ENCODE results near the gene SFTPA1.
"Not testable (repeated sequence)": the region's sequence is repeated elsewhere in the genome, so short reads cannot be mapped to it uniquely, and the experiment has no call there.

Gene SFTPA1

GRCh38 chr10:79610601-79611191 is at the start of gene SFTPA1:
Gene SFTPA1, plus strand, starts transcription at chr10:79610939. Its CDS starts 887 bp downstream, at chr10:79611826.
- no peak for DNase-seq (ENCODE audit: low read depth)

DNA sequence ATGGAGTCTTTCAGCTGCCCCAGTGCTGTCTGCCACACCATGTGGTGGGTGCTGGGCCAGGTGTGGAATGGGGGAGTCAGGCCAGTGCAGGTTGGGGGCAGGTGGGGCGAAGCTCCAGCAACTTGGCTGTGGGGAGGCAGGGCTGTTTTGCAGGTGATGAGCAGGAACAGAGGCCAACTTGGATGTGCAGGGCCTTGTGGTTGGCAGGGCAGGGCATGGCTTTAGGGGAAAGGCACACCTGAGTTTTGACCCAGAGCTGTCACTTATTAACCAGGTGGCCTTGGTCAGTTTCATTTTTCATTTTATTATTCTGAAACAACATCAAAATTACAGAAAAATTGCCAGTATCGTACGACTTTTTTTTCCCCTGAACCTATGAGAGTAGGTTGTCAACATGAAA is 49.5 kb upstream of the SFTPA1 start:
- no peak for DNase-seq (ENCODE audit: low read depth)

DNA sequence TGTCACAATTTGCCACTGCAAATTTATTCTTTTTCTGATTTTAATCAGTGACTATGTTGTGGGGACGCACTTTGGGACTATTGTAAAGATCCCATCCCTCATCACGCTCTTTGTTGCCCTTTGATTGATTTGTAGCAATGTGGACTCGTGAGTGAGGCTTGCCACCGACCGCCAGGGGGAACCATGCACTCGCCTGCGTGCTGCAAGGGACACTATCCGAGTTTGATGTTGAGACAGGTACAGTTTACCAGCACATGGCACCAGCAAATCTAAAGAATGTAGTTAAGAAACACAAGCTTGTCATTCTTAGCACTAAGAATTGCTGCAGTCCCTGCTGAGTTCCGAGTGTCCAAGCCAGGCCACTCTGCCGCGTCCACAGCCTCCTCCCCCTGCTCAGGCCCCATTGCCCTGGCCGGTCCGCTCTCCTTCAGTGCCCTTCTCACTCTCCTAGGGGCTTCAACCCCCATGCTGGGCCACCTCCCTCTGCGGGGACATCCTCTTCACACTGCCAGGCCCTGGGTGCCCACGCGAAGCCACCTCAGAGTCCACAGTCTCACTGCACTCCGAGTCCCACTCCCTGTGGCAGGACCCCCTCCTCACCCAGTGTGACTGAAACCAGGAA is 48.5 kb upstream of the SFTPA1 start:
- peak; percentile 37 for DNase-seq (ENCODE audit: low read depth)

DNA sequence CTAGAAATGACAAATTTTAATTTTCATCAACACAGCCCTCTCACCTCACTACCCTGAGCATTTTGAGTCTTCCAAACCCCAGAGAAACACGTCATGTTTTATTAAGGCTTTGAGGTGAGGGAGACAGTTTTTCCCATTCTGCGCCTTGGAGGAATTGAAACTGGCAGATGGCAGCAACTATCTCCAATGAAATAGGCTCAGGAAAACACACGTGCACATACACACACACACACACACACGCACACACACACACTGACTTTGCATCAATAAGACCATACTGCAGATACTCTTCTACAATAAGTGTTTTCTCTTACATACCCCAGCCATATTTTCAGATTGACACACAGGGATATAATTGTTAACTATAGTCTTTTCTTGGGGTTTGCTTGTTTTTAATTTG is 47.3 kb upstream of the SFTPA1 start:
- DNase-seq (ENCODE audit: low read depth) = no peak

DNA sequence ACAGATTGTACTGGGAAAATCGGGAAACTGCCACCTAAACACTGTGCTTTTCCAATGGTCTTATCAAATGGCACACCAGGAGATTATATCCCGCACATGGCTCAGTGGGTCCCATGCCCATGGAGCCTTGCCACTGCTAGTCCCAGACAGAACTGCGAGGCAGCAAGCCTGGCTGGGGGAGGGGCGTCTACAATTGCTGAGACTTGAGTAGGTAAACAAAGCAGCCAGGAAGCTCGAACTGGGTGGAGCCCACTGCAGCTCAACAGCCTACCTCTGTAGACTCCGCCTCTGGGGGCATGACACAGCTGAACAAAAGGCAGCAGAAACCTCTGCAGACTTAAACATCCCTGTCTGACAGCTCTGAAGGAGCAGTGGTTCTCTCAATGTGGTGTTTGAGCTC is 40.1 kb upstream of the SFTPA1 start:
- not testable (repeated sequence) for DNase-seq (ENCODE audit: low read depth)

DNA sequence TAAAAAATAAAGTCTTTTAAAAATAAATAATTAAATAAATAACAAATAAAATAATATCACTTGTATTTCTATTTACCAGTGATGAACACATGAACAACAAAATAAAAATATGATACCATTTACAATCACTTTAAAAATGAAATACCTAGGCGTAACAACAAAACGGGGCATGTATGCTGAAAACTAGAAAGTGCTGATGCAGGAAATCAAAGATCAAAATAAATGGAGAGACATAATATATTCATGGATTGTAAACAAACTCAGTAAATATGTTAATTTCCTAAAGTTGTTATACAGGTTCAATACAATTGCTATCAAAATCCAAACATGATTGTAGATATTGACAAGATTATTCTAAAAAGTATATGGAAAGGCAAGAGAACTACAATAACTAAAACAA is 31.4 kb upstream of the SFTPA1 start:
- no peak for DNase-seq (ENCODE audit: low read depth)

DNA sequence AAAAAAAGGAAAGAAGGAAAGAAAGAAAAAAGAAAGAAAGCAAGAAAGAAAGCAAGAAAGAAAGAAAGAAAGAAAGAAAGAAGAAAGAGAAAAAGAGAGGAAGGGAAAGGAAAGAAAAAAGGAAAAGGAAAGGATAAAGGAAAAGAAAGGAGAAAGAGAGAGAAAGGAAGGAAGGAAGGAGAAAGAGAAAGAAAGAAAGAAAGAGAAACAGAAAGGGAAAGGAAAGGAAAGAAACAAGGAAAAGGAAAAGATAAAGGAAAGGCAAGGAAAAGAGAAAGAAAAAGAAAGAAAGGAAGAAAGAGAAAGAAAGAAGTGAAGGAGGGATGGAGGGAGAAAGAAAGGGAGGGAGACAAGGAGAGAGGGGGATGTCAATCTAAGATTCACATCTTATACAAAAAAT is 29.7 kb upstream of the SFTPA1 start:
- DNase-seq (ENCODE audit: low read depth) = no peak

- no peak for DNase-seq (ENCODE audit: low read depth)
Measured at GRCh38 chr10:79582096-79582495, 28.6 kb upstream of the SFTPA1 start.

GRCh38 chr10:79582954-79583353 is 27.8 kb upstream of the SFTPA1 start:
- not testable (repeated sequence) for DNase-seq (ENCODE audit: low read depth)

- DNase-seq (ENCODE audit: low read depth) = no peak
Measured at GRCh38 chr10:79583488-79584024, 27.2 kb upstream of the SFTPA1 start.

- no peak for DNase-seq (ENCODE audit: low read depth)
Measured at GRCh38 chr10:79585870-79586527, 24.7 kb upstream of the SFTPA1 start.

DNA sequence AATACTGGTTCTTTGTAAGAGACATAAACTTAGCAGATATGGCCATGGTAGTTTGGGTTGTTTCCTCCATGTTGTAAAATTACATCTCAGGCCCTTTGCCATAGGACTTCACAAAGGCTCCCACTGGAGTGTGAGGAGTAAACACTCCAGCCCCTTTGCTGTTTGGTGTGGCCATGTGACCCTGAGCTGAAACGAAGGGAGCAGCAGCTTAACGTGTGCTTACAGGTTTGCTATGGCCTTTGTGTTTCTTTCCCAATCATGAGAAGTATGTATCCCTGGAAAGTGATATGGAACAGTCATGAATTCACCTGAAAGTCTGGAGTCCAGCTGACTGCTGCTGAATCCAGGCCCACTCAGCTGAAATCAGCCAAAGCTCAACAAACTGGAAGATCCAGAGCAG is 23.8 kb upstream of the SFTPA1 start:
- DNase-seq (ENCODE audit: low read depth) = no peak

DNA sequence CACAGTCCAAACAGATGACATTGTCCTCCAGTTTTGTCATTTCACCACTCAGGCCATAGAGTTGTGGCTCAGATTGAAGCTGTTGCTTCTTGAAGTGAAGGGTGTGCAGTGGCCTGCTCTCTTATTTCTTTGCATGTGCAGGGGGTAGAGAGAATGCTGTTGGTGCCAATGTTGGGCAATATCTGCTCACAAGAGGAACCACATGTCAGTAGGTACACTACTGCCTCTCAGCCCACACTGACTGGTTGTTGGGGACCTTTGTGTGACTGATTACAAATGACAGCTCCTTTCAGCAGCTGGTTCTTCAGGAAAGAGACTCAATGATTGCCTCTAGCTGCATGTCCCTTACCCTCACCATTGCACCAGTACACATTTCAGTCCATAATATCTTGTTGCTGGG is 21.9 kb upstream of the SFTPA1 start:
- no peak for DNase-seq (ENCODE audit: low read depth)

- DNase-seq (ENCODE audit: low read depth) = no peak
Measured at GRCh38 chr10:79593377-79593776, 17.4 kb upstream of the SFTPA1 start.

DNA sequence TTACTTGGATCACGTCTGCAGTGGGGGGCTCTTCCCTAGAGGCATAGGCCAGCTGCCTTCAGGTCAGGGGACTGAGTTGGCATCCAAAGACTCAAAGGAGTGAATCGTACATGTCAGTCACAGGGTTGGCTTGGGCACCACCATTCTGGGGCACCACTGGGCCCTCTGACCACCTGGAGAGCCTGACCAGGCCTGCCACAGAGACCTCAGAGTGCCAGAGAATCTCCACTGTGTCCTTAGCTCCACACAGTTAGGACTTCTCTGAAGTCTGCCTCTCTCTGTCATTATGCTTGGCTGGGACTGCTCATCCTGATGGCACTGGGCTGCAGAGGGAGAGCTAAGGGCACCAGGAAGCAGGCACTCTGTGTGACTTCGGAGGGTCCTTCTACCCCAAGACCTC is 16.2 kb upstream of the SFTPA1 start:
- DNase-seq (ENCODE audit: low read depth) = not testable (repeated sequence)

- no peak for DNase-seq (ENCODE audit: low read depth)
Measured at GRCh38 chr10:79595510-79595909, 15.2 kb upstream of the SFTPA1 start.

DNA sequence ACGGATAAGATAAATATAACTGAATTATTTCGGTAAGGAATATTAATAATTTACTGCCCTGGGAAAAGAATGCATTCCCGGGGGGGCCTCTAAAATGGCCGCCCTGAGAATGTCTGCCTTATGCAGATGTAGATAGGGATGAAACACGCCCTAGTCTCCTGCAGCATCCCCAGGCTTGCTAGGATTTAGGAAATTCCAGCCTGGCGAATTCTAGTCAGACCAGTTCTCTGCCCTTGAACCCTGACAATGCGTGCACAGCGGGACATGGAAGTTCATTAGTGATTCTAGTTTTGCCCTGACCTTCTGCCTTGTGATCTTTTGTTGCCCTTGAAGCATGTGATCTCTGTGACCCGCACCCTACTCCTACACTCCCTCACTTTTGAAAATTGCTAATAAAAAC is 11.1 kb upstream of the SFTPA1 start:
- not testable (repeated sequence) for DNase-seq (ENCODE audit: low read depth)

DNA sequence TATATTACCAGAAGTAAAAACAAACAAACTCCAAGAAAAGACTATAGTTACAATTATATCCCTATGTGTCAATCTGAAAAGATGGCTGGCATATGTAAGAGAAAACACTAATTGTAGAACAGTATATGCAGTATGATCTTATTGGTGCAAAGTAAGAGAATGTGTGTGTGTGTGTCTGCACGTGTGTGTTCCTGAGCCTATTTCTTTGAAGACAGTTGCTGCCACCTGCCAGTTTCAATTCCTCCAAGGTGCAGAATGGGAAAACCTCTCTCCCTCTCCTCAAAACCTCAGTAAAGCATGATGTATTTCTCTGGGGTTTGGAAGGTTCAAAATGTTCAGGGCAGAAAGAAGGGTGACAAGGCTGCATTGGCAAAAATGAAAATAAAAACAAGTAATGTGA is 8.8 kb upstream of the SFTPA1 start:
- DNase-seq (ENCODE audit: low read depth) = no peak

DNA sequence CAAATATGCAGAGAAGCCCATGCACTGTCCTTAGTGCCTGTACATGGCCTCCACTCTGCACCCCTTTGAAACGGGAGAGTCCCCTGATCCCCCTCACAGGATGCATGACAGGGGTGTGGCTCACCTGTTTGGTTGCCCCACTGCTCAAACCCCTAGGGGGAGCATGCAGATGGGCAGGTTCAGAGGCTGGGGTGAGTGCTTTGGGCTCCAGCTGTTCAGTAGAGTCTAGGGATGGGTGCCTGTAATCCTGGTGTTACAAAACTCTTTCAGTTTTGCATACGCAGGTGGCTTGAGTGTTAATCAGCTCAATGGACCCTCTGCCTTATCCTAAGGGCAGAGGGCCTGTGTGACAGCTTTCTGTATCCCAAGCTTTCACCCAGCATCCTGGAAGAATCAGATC is 7.8 kb upstream of the SFTPA1 start:
- no peak for DNase-seq (ENCODE audit: low read depth)

DNA sequence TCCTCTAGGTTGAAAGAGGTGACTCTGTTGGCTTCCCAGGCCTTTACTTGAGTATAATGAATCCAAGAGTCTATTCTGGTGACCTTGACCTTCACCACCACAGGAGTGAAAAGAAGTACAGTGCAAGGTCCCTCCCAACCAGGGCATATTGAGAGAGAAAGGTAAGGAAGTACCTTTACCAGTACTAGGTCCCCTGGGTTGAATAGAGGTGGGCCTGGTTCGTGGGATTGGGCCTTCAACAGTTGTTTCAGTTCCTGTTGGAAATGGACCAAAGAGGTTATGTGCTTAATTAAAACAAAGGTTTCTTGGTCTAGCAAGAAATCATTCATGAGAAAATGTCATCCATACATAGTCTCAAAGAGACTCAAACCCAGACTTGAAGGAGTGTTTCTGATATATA is 6.4 kb upstream of the SFTPA1 start:
- no peak for DNase-seq (ENCODE audit: low read depth)

DNA sequence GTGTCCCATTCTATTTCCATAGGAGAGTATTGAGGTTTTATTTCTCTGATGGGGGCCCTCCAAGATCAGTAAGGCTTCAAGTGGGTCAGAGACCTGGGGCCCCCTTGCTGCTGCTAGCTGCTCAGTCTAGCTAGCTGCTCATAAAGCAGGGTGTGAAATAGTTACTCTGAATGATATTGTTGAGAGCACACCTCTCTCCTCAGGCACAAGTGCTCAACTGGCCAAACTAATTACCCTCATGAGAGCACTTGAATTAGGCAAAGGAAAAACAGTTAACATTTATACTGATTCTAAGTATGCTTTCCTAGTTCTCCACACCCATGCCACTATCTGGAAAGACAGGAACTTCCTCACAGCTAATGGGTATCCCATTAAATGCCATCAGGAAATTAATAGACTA is 5.4 kb upstream of the SFTPA1 start:
- DNase-seq (ENCODE audit: low read depth) = no peak

GRCh38 chr10:79608505-79609375 is 2.0 kb upstream of the SFTPA1 start:
- DNase-seq (ENCODE audit: low read depth) = peak; percentile 2

Measured in fibroblast of the conjunctiva (primary cell).